Measurements from ENCODE around the gene CFAP46.

The CFAP46 gene

GRCh38 chr10:132840698-132841614, 101.4 kb downstream of the CFAP46 start:
- DNase-seq: no peak
- H3K4me1 Mint-ChIP-seq (ENCODE audit: low read depth): no peaks in the 10 kb centered on the region
- no peak overlapping the region for H3K27ac Mint-ChIP-seq
- H3K27me3 Mint-ChIP-seq: peaks cover 11% of the 10 kb centered on the region
- peaks cover 11% of the 10 kb centered on the region for H3K9me3 Mint-ChIP-seq
- no peak overlapping the region for H3K4me3 Mint-ChIP-seq
- H3K36me3 Mint-ChIP-seq (ENCODE audit: low read depth): no peaks in the 10 kb centered on the region

- Mint-ChIP-seq H3K36me3 (ENCODE audit: low read depth) (no peaks in the 10 kb centered on the region), H3K9me3 (peaks cover 11% of the 10 kb centered on the region), H3K27ac (no peak overlapping the region), H3K27me3 (peaks cover 11% of the 10 kb centered on the region), H3K4me3 (no peak overlapping the region), H3K4me1 (ENCODE audit: low read depth) (no peaks in the 10 kb centered on the region)
- no peak for DNase-seq
Observed at GRCh38 chr10:132839061-132839460, 103.3 kb downstream of the CFAP46 start.

- no peak overlapping the region for H3K4me3 Mint-ChIP-seq
- no peaks in the 10 kb centered on the region for H3K4me1 Mint-ChIP-seq (ENCODE audit: low read depth)
- peaks cover 11% of the 10 kb centered on the region for H3K9me3 Mint-ChIP-seq
- H3K36me3 Mint-ChIP-seq (ENCODE audit: low read depth): no peaks in the 10 kb centered on the region
- DNase-seq: no peak
- H3K27me3 Mint-ChIP-seq: peaks cover 14% of the 10 kb centered on the region
- H3K27ac Mint-ChIP-seq: no peak overlapping the region
Observed at GRCh38 chr10:132838346-132838970, 103.9 kb downstream of the CFAP46 start.

- H3K4me1 Mint-ChIP-seq (ENCODE audit: low read depth): no peaks in the 10 kb centered on the region
- no peak for DNase-seq
- peaks cover 14% of the 10 kb centered on the region for H3K27me3 Mint-ChIP-seq
- H3K9me3 Mint-ChIP-seq: peaks cover 10% of the 10 kb centered on the region
- H3K4me3 Mint-ChIP-seq: no peak overlapping the region
- H3K36me3 Mint-ChIP-seq (ENCODE audit: low read depth): no peaks in the 10 kb centered on the region
- no peak overlapping the region for H3K27ac Mint-ChIP-seq
Observed at GRCh38 chr10:132837905-132838304, 104.5 kb downstream of the CFAP46 start.

- Mint-ChIP-seq H3K27me3 (peaks cover 9% of the 10 kb centered on the region), H3K4me1 (ENCODE audit: low read depth) (no peaks in the 10 kb centered on the region), H3K36me3 (ENCODE audit: low read depth) (no peaks in the 10 kb centered on the region), H3K27ac (no peak overlapping the region), H3K9me3 (peaks cover under 1% of the 10 kb centered on the region), H3K4me3 (no peak overlapping the region)
- DNase-seq: peak; percentile 66
Observed at GRCh38 chr10:132836832-132837540, 105.4 kb downstream of the CFAP46 start.

- H3K4me3 Mint-ChIP-seq: no peak overlapping the region
- no peaks in the 10 kb centered on the region for H3K9me3 Mint-ChIP-seq
- no peak overlapping the region for H3K27ac Mint-ChIP-seq
- H3K27me3 Mint-ChIP-seq: peaks cover 9% of the 10 kb centered on the region
- no peak for DNase-seq
- no peaks in the 10 kb centered on the region for H3K4me1 Mint-ChIP-seq (ENCODE audit: low read depth)
- no peaks in the 10 kb centered on the region for H3K36me3 Mint-ChIP-seq (ENCODE audit: low read depth)
Observed at GRCh38 chr10:132836248-132836831, 106.0 kb downstream of the CFAP46 start.

GRCh38 chr10:132835848-132836233, 106.5 kb downstream of the CFAP46 start:
- Mint-ChIP-seq H3K4me1 (ENCODE audit: low read depth) (no peaks in the 10 kb centered on the region), H3K27me3 (peaks cover 9% of the 10 kb centered on the region), H3K36me3 (ENCODE audit: low read depth) (no peaks in the 10 kb centered on the region), H3K27ac (no peak overlapping the region), H3K9me3 (no peaks in the 10 kb centered on the region), H3K4me3 (no peak overlapping the region)
- DNase-seq: no peak

- Mint-ChIP-seq H3K9me3 (no peaks in the 10 kb centered on the region), H3K36me3 (ENCODE audit: low read depth) (no peaks in the 10 kb centered on the region), H3K4me1 (ENCODE audit: low read depth) (no peaks in the 10 kb centered on the region), H3K27me3 (peaks cover 9% of the 10 kb centered on the region), H3K27ac (no peak overlapping the region), H3K4me3 (no peak overlapping the region)
- no peak for DNase-seq
Observed at GRCh38 chr10:132834891-132835847, 107.2 kb downstream of the CFAP46 start.

- Mint-ChIP-seq H3K27me3 (peaks cover 9% of the 10 kb centered on the region), H3K27ac (no peak overlapping the region), H3K36me3 (ENCODE audit: low read depth) (no peaks in the 10 kb centered on the region), H3K9me3 (no peaks in the 10 kb centered on the region), H3K4me1 (ENCODE audit: low read depth) (no peaks in the 10 kb centered on the region), H3K4me3 (no peak overlapping the region)
- DNase-seq: no peak
Observed at GRCh38 chr10:132834311-132834761, 108.0 kb downstream of the CFAP46 start.

- Mint-ChIP-seq H3K27ac (no peak overlapping the region), H3K36me3 (ENCODE audit: low read depth) (no peaks in the 10 kb centered on the region), H3K4me3 (no peak overlapping the region), H3K9me3 (no peaks in the 10 kb centered on the region), H3K4me1 (ENCODE audit: low read depth) (no peaks in the 10 kb centered on the region), H3K27me3 (peaks cover 9% of the 10 kb centered on the region)
- DNase-seq: no peak
Observed at GRCh38 chr10:132833421-132834111, 108.8 kb downstream of the CFAP46 start.

- H3K4me3 Mint-ChIP-seq: no peak overlapping the region
- no peak for DNase-seq
- no peaks in the 10 kb centered on the region for H3K36me3 Mint-ChIP-seq (ENCODE audit: low read depth)
- H3K4me1 Mint-ChIP-seq (ENCODE audit: low read depth): no peaks in the 10 kb centered on the region
- H3K27me3 Mint-ChIP-seq: peaks cover 9% of the 10 kb centered on the region
- no peaks in the 10 kb centered on the region for H3K9me3 Mint-ChIP-seq
- no peak overlapping the region for H3K27ac Mint-ChIP-seq
Observed at GRCh38 chr10:132832186-132832969, 110.0 kb downstream of the CFAP46 start.

- Mint-ChIP-seq H3K4me1 (ENCODE audit: low read depth) (no peaks in the 10 kb centered on the region), H3K4me3 (no peak overlapping the region), H3K27ac (no peak overlapping the region), H3K27me3 (peaks cover 2% of the 10 kb centered on the region), H3K36me3 (ENCODE audit: low read depth) (no peaks in the 10 kb centered on the region), H3K9me3 (no peaks in the 10 kb centered on the region)
- DNase-seq: no peak
Observed at GRCh38 chr10:132829403-132829802, 113.0 kb downstream of the CFAP46 start.

Measured in activated T-cell treated with anti-CD3 and anti-CD28 coated beads, Interleukin-2, amount 50 U/mL, for 24 hours (primary cell).